HEK293 (cell line): ENCODE results near the gene PAQR7.

ENCODE experiments used
- FEZF1 ChIP-seq: fragments of 450-650 bp; formaldehyde crosslinking; IDR thresholded peaks from 2 replicates; pipeline ENCODE4 v1.5.1; 2016; ENCODE audit warnings: missing biosample characterization, missing genetic modification characterization
- GLI2 ChIP-seq: fragments of 450-650 bp; formaldehyde crosslinking; IDR thresholded peaks from 2 replicates; pipeline ENCODE4; 2017; ENCODE audit warnings: missing biosample characterization, missing genetic modification characterization, low read depth, borderline replicate concordance
- GLIS1 ChIP-seq: fragments of 450-650 bp; formaldehyde crosslinking; IDR thresholded peaks from 2 replicates; pipeline ENCODE4 v1.5.1; 2016; ENCODE audit warnings: missing biosample characterization, missing genetic modification characterization
- HIC1 ChIP-seq: fragments of 450-650 bp; formaldehyde crosslinking; IDR thresholded peaks from 2 replicates; pipeline ENCODE4 v1.5.1; 2016; ENCODE audit warnings: missing biosample characterization, missing genetic modification characterization
- KLF9 ChIP-seq: fragments of 450-650 bp; formaldehyde crosslinking; IDR thresholded peaks from 2 replicates; pipeline ENCODE4 v1.5.1; 2016; ENCODE audit warnings: missing biosample characterization, missing genetic modification characterization, low read depth
- MZF1 ChIP-seq: fragments of 450-650 bp; formaldehyde crosslinking; IDR thresholded peaks from 2 replicates; pipeline ENCODE4 v1.5.1; 2017; ENCODE audit warnings: missing biosample characterization, missing genetic modification characterization, borderline replicate concordance
- SCRT2 ChIP-seq: fragments of 450-650 bp; formaldehyde crosslinking; IDR thresholded peaks from 2 replicates; pipeline ENCODE4 v1.5.1; 2016; ENCODE audit warnings: missing biosample characterization, missing genetic modification characterization
- ZBTB26 ChIP-seq: fragments of 450-650 bp; formaldehyde crosslinking; optimal IDR thresholded peaks from 2 replicates; pipeline ENCODE3; 2016; ENCODE audit warnings: missing biosample characterization, mild to moderate bottlenecking, missing genetic modification characterization
- ZFP3 ChIP-seq: fragments of 450-650 bp; formaldehyde crosslinking; IDR thresholded peaks from 2 replicates; pipeline ENCODE4 v1.5.1; 2016; ENCODE audit warnings: low read depth, missing biosample characterization, missing genetic modification characterization
- ZNF10 ChIP-seq: fragments of 450-650 bp; formaldehyde crosslinking; IDR thresholded peaks from 2 replicates; pipeline ENCODE4 v1.5.1; 2017; ENCODE audit warnings: missing biosample characterization, missing genetic modification characterization
- ZNF114 ChIP-seq: fragments of 450-650 bp; formaldehyde crosslinking; IDR thresholded peaks from 2 replicates; pipeline ENCODE4 v1.5.0; 2017; ENCODE audit warnings: missing biosample characterization, missing genetic modification characterization
- ZNF157 ChIP-seq: fragments of 450-650 bp; formaldehyde crosslinking; IDR thresholded peaks from 2 replicates; pipeline ENCODE4 v1.5.1; 2016; ENCODE audit warnings: missing biosample characterization, missing genetic modification characterization
- ZNF2 ChIP-seq: fragments of 450-650 bp; formaldehyde crosslinking; IDR thresholded peaks from 2 replicates; pipeline ENCODE4 v1.5.1; 2016; ENCODE audit warnings: missing biosample characterization, missing genetic modification characterization
- ZNF366 ChIP-seq: fragments of 450-650 bp; formaldehyde crosslinking; conservative IDR thresholded peaks from 2 replicates; pipeline ENCODE4 v1.5.1; 2016; ENCODE audit warnings: missing biosample characterization, missing genetic modification characterization
- ZNF416 ChIP-seq: fragments of 450-650 bp; formaldehyde crosslinking; IDR thresholded peaks from 2 replicates; pipeline ENCODE4 v1.5.1; 2016; ENCODE audit warnings: missing biosample characterization, missing genetic modification characterization
- ZNF514 ChIP-seq: fragments of 450-650 bp; formaldehyde crosslinking; IDR thresholded peaks from 2 replicates; pipeline ENCODE4 v1.5.1; 2016; ENCODE audit warnings: missing biosample characterization, missing genetic modification characterization
- ZNF571 ChIP-seq: fragments of 450-650 bp; formaldehyde crosslinking; IDR thresholded peaks from 2 replicates; pipeline ENCODE4 v1.5.0; 2017; ENCODE audit warnings: missing biosample characterization, missing genetic modification characterization
- ZNF626 ChIP-seq: fragments of 450-650 bp; sonication (Bioruptor Pico); formaldehyde crosslinking; IDR thresholded peaks from 2 replicates; pipeline ENCODE4 v1.5.1; 2018; ENCODE audit warnings: missing biosample characterization, missing genetic modification characterization, inconsistent platforms
- ZNF785 ChIP-seq: fragments of 450-650 bp; formaldehyde crosslinking; IDR thresholded peaks from 2 replicates; pipeline ENCODE4 v1.5.1; 2016; ENCODE audit warnings: missing biosample characterization, missing genetic modification characterization
- ZSCAN30 ChIP-seq: fragments of 450-650 bp; IDR thresholded peaks from 2 replicates; pipeline ENCODE4 v1.5.1; 2018; ENCODE audit warnings: missing biosample characterization, mild to moderate bottlenecking, missing genetic modification characterization, moderate library complexity
- TF ChIP-seq, protein P1 (sequence below): fragments of 450-650 bp; formaldehyde crosslinking; IDR thresholded peaks from 2 replicates; pipeline ENCODE4 v1.5.1; 2016; ENCODE audit warnings: missing biosample characterization, missing genetic modification characterization, borderline replicate concordance
- TF ChIP-seq, protein P2 (sequence below): fragments of 450-650 bp; formaldehyde crosslinking; IDR thresholded peaks from 2 replicates; pipeline ENCODE4; 2016; ENCODE audit warnings: missing biosample characterization, missing genetic modification characterization
- TF ChIP-seq, protein P3 (sequence below): fragments of 450-650 bp; formaldehyde crosslinking; IDR thresholded peaks from 2 replicates; pipeline ENCODE4 v1.5.1; 2016; ENCODE audit warnings: missing biosample characterization, missing genetic modification characterization

The PAQR7 gene

DNA sequence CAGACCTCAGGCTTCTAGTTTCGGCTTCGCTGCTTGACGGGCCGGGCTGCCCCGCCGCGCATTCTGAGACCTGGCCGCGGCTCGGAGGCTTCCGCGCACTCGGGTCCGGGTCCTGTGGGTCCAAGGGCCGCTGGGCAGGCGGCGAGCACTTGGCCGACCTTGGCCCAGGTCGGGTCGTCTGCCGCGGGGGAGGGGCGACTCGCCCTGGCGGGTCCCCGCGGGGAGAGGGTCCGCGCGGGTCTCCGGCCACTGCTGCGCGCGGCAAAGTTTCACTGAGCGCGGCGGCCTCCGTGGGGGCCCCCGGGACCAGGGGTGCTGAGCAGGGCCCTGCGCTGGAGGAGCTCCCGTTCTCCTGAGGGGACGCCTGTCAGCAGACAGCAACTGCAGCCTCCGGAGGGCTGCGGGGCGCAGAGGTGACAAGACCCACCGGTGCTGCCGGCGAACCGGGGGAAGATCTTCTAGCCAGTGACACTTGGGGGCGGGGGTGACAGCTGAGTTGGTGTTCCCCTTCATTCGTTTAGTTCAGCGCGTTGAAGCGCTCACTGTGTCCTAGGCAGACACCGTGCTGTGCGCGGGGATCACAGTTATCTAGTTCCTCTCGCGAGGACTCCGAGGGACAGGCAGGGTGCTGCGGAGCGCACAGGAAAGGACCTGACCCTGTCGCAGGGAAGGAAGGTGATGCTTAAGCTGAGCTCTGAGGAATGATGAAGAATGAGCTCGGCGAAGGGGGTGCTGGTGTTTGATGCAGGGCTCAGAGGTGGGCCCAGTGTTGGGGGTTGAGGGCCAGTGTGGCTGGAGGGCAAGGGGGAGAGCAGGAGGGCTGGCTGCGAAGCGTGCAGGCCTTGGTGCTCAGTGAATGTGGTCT lies 55.0 kb downstream of the PAQR7 start (continued):
- no peak for TF ChIP-seq HIC1 (tag by site-specific recombination)
- no peak; the same call in 1 of the 2 replicates for TF ChIP-seq MZF1 (tag by site-specific recombination)
- no peak for TF ChIP-seq ZNF416 (tag by site-specific recombination)
- no peak for TF ChIP-seq ZNF626
- TF ChIP-seq GLIS1, result no peak
- TF ChIP-seq, protein P1, sequence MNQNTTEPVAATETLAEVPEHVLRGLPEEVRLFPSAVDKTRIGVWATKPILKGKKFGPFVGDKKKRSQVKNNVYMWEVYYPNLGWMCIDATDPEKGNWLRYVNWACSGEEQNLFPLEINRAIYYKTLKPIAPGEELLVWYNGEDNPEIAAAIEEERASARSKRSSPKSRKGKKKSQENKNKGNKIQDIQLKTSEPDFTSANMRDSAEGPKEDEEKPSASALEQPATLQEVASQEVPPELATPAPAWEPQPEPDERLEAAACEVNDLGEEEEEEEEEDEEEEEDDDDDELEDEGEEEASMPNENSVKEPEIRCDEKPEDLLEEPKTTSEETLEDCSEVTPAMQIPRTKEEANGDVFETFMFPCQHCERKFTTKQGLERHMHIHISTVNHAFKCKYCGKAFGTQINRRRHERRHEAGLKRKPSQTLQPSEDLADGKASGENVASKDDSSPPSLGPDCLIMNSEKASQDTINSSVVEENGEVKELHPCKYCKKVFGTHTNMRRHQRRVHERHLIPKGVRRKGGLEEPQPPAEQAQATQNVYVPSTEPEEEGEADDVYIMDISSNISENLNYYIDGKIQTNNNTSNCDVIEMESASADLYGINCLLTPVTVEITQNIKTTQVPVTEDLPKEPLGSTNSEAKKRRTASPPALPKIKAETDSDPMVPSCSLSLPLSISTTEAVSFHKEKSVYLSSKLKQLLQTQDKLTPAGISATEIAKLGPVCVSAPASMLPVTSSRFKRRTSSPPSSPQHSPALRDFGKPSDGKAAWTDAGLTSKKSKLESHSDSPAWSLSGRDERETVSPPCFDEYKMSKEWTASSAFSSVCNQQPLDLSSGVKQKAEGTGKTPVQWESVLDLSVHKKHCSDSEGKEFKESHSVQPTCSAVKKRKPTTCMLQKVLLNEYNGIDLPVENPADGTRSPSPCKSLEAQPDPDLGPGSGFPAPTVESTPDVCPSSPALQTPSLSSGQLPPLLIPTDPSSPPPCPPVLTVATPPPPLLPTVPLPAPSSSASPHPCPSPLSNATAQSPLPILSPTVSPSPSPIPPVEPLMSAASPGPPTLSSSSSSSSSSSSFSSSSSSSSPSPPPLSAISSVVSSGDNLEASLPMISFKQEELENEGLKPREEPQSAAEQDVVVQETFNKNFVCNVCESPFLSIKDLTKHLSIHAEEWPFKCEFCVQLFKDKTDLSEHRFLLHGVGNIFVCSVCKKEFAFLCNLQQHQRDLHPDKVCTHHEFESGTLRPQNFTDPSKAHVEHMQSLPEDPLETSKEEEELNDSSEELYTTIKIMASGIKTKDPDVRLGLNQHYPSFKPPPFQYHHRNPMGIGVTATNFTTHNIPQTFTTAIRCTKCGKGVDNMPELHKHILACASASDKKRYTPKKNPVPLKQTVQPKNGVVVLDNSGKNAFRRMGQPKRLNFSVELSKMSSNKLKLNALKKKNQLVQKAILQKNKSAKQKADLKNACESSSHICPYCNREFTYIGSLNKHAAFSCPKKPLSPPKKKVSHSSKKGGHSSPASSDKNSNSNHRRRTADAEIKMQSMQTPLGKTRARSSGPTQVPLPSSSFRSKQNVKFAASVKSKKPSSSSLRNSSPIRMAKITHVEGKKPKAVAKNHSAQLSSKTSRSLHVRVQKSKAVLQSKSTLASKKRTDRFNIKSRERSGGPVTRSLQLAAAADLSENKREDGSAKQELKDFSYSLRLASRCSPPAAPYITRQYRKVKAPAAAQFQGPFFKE (tag by site-specific recombination), result no peak
- no peak for TF ChIP-seq ZNF785 (tag by site-specific recombination)
- peak; percentile 69 for TF ChIP-seq ZBTB26 (tag by site-specific recombination)
- TF ChIP-seq ZNF114, result no peak
- no peak for TF ChIP-seq FEZF1 (tag by site-specific recombination)
- no peak for TF ChIP-seq SCRT2 (tag by site-specific recombination)
- 0 out of 2 replicates have a peak, but pooled peaks have one; percentile 41 for TF ChIP-seq ZSCAN30 (tag by site-specific recombination)
- TF ChIP-seq ZNF366 (tag by site-specific recombination), result 0 out of 2 replicates have a peak, but pooled peaks have one; percentile 11
- TF ChIP-seq, protein P2, sequence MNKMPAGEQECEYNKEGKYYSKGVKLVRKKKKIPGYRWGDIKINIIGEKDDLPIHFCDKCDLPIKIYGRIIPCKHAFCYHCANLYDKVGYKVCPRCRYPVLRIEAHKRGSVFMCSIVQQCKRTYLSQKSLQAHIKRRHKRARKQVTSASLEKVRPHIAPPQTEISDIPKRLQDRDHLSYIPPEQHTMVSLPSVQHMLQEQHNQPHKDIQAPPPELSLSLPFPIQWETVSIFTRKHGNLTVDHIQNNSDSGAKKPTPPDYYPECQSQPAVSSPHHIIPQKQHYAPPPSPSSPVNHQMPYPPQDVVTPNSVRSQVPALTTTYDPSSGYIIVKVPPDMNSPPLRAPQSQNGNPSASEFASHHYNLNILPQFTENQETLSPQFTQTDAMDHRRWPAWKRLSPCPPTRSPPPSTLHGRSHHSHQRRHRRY, result 0 out of 2 replicates have a peak, but pooled peaks have one; percentile 2
- TF ChIP-seq ZNF157 (tag by site-specific recombination), result no peak
- no peak for TF ChIP-seq ZNF514
- 0 out of 2 replicates have a peak, but pooled peaks have one; percentile 30 for TF ChIP-seq KLF9
- TF ChIP-seq GLI2 (tag by site-specific recombination), result no peak
- TF ChIP-seq ZFP3 (tag by site-specific recombination), result no peak
- TF ChIP-seq ZNF2, result 0 out of 2 replicates have a peak, but pooled peaks have one; percentile 36
- no peak for TF ChIP-seq ZNF10
- TF ChIP-seq ZNF571, result no peak
- TF ChIP-seq, protein P3, sequence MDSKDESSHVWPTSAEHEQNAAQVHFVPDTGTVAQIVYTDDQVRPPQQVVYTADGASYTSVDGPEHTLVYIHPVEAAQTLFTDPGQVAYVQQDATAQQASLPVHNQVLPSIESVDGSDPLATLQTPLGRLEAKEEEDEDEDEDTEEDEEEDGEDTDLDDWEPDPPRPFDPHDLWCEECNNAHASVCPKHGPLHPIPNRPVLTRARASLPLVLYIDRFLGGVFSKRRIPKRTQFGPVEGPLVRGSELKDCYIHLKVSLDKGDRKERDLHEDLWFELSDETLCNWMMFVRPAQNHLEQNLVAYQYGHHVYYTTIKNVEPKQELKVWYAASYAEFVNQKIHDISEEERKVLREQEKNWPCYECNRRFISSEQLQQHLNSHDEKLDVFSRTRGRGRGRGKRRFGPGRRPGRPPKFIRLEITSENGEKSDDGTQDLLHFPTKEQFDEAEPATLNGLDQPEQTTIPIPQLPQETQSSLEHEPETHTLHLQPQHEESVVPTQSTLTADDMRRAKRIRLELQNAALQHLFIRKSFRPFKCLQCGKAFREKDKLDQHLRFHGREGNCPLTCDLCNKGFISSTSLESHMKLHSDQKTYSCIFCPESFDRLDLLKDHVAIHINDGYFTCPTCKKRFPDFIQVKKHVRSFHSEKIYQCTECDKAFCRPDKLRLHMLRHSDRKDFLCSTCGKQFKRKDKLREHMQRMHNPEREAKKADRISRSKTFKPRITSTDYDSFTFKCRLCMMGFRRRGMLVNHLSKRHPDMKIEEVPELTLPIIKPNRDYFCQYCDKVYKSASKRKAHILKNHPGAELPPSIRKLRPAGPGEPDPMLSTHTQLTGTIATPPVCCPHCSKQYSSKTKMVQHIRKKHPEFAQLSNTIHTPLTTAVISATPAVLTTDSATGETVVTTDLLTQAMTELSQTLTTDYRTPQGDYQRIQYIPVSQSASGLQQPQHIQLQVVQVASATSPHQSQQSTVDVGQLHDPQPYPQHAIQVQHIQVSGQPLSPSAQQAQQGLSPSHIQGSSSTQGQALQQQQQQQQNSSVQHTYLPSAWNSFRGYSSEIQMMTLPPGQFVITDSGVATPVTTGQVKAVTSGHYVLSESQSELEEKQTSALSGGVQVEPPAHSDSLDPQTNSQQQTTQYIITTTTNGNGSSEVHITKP, result no peak
